Mesenchymal stem cell (in vitro differentiated cells and primary cell): ENCODE data around the gene BRD4.

Experiments
- DNase-seq: peaks from one replicate; pipeline ENCODE4 v3.0.0-alpha.2; 2013
- H2AFZ ChIP-seq: one replicate; pipeline ENCODE4 v1.6.1; 2013; ENCODE audit warnings: low read depth, mild to moderate bottlenecking, control low read depth, inconsistent platforms, low read length, moderate library complexity
- H2AK5ac ChIP-seq: 2 replicates; pipeline ENCODE4 v1.6.1; 2013; ENCODE audit warnings: low read length, moderate library complexity, mild to moderate bottlenecking, inconsistent platforms; ENCODE audit not compliant: severe bottlenecking
- H2BK120ac ChIP-seq: one replicate; pipeline ENCODE4 v1.6.1; 2013; ENCODE audit warnings: low read depth, mild to moderate bottlenecking, inconsistent platforms, low read length, moderate library complexity
- H2BK12ac ChIP-seq, 2 experiments: one replicate each; pipeline ENCODE4 v1.6.1; 2013; ENCODE audit warnings: inconsistent platforms in 2 of 2, low read length in 2 of 2, mild to moderate bottlenecking in 2 of 2, moderate library complexity in 2 of 2, control low read depth in 1 of 2
- H2BK15ac ChIP-seq: one replicate; pipeline ENCODE4 v1.6.1; 2013; ENCODE audit warnings: mild to moderate bottlenecking, low read depth, inconsistent platforms; ENCODE audit not compliant: poor library complexity, severe bottlenecking
- H2BK5ac ChIP-seq: 2 replicates; pipeline ENCODE4 v1.6.1; 2013; ENCODE audit warnings: low read depth, mild to moderate bottlenecking, low read length, control low read depth, inconsistent platforms; ENCODE audit not compliant: poor library complexity, severe bottlenecking
- H3K14ac ChIP-seq, 2 experiments: one replicate each; pipeline ENCODE4 v1.6.1; 2013; ENCODE audit warnings: inconsistent platforms in 2 of 2, low read length in 2 of 2, control low read depth in 1 of 2, mild to moderate bottlenecking in 1 of 2, moderate library complexity in 1 of 2
- H3K18ac ChIP-seq, 2 experiments: one replicate each; pipeline ENCODE4 v1.6.1; 2013; ENCODE audit warnings: inconsistent platforms in 2 of 2, low read length in 2 of 2, control low read depth in 1 of 2, low read depth in 1 of 2, mild to moderate bottlenecking in 1 of 2
- H3K23ac ChIP-seq, 2 experiments: one replicate each; pipeline ENCODE4 v1.6.1; 2013; ENCODE audit warnings: inconsistent platforms in 2 of 2, low read length in 2 of 2, mild to moderate bottlenecking in 2 of 2, moderate library complexity in 2 of 2, control low read depth in 1 of 2
- H3K27ac ChIP-seq: 2 replicates; pipeline ENCODE4 v1.5.1; 2013; ENCODE audit warnings: mild to moderate bottlenecking, moderate library complexity, low read length, control low read depth, inconsistent platforms; ENCODE audit not compliant: poor library complexity, severe bottlenecking
- H3K27me3 ChIP-seq, 2 experiments: 2 replicates each; pipeline versions ENCODE4 v1.6.1 to v1.7.0; 2013; ENCODE audit warnings: low read length in 2 of 2, mild to moderate bottlenecking in 2 of 2, moderate library complexity in 2 of 2, control low read depth in 1 of 2, inconsistent platforms in 1 of 2; ENCODE audit not compliant: control insufficient read depth in 1 of 2, insufficient read depth in 1 of 2
- H3K36me3 ChIP-seq, 2 experiments: 2 replicates each; pipeline versions ENCODE4 v1.6.1 to v1.7.0; 2013; ENCODE audit warnings: low read length in 2 of 2, control low read depth in 1 of 2, inconsistent platforms in 1 of 2, low read depth in 1 of 2, mild to moderate bottlenecking in 1 of 2; ENCODE audit not compliant: insufficient read depth in 2 of 2, control insufficient read depth in 1 of 2
- H3K4ac ChIP-seq, 2 experiments: one replicate each; pipeline ENCODE4 v1.6.1; 2013; ENCODE audit warnings: inconsistent platforms in 2 of 2, low read length in 2 of 2, mild to moderate bottlenecking in 2 of 2, moderate library complexity in 2 of 2, control low read depth in 1 of 2, low read depth in 1 of 2
- H3K4me1 ChIP-seq: 2 replicates; pipeline ENCODE4 v1.6.1; 2013; ENCODE audit warnings: low read depth, low read length, control low read depth; ENCODE audit not compliant: control insufficient read depth, insufficient read depth
- H3K4me2 ChIP-seq: 2 replicates; pipeline ENCODE4 v1.6.1; 2013; ENCODE audit warnings: low read length, mild to moderate bottlenecking, inconsistent platforms; ENCODE audit not compliant: poor library complexity, severe bottlenecking
- H3K4me3 ChIP-seq, 2 experiments: 2 replicates each; pipeline versions ENCODE4 v1.5.1 to v1.7.0; 2013; ENCODE audit warnings: low read length in 2 of 2, mild to moderate bottlenecking in 2 of 2, control low read depth in 1 of 2, low read depth in 1 of 2; ENCODE audit not compliant: insufficient read depth in 1 of 2
- H3K79me1 ChIP-seq: replicated peaks from 2 replicates; pipeline ENCODE4 v1.6.1; 2013; ENCODE audit warnings: mild to moderate bottlenecking, control low read depth, low read length, inconsistent platforms; ENCODE audit not compliant: poor library complexity, severe bottlenecking
- H3K9ac ChIP-seq: 2 replicates; pipeline ENCODE4 v1.7.0; 2013; ENCODE audit warnings: mild to moderate bottlenecking, low read length, moderate library complexity
- H3K9me3 ChIP-seq: 2 replicates; pipeline ENCODE4 v1.7.0; 2013; ENCODE audit warnings: mild to moderate bottlenecking, low read length; ENCODE audit not compliant: control insufficient read depth
- H4K8ac ChIP-seq: one replicate; pipeline ENCODE4 v1.6.1; 2013; ENCODE audit warnings: inconsistent platforms, mild to moderate bottlenecking, low read length, moderate library complexity
- H4K91ac ChIP-seq: one replicate; pipeline ENCODE4 v1.6.1; 2013; ENCODE audit warnings: mild to moderate bottlenecking, low read length, inconsistent platforms
- whole genome bisulfite sequencing: methylation state at CpG from one replicate; pipeline ENCODE4 v1.1.7; 2013; ENCODE audit warnings: mixed read lengths; 5-methylcytosine and 5-hydroxymethylcytosine counted together

Gene BRD4

DNA sequence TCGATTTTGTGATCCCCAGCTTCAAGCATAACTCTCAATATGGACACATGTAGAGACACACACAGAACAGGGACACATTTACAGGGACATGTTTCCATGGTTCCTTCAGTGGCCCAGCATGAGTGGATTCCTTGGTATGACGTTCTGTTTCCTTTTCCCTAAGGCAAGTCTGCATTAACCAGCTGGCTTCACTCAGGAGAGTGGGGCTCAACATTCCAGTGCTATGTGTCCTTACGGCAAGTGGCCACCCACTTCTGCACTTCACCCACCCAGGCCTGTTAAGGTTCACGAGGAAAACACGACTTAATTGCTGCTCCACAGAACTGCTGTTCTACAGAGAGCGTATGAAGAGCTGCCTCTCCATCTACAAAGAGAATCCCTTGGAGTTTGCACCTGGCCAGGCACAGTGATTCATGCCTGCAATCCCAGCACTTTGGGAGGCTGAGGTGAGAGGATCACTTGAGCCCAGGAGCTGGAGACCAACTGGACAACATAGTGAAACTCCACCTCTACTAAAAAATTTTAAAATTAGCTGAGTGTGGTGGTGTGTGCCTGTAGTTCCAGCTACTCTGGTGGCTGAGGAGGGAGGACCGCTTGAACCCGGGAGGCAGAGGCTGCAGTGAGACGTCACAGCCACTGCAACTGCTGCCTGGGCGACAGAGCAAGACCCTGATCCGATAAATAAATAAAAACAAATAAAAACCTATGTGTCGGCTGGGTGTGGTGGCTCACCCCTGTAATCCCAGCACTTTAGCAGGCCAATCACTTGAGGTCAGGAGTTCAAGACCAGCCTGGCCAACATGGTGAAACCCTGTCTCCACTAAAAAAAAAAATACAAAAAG lies 32.5 kb downstream of the BRD4 start:
- peak overlapping the region; percentile 2 for H2BK120ac ChIP-seq
- H3K9me3 ChIP-seq, result no peaks in the 10 kb centered on the region
- H3K79me1 ChIP-seq, result no peaks in the 10 kb centered on the region
- no peak overlapping the region for H2AK5ac ChIP-seq
- H3K9ac ChIP-seq, result peak overlapping the region; percentile 39
- H3K36me3 ChIP-seq, result peaks cover 3 to 11% of the 10 kb centered on the region in 2 experiments
- H3K4me3 ChIP-seq, result no peak overlapping the region
- no peak overlapping the region for H3K4me2 ChIP-seq
- no peak overlapping the region for H2BK5ac ChIP-seq
- H3K23ac ChIP-seq, result no peak overlapping the region
- H3K4me1 ChIP-seq, result peaks cover 32% of the 10 kb centered on the region
- no peaks in the 10 kb centered on the region for H3K27me3 ChIP-seq
- H3K14ac ChIP-seq, result no peak overlapping the region
- no peak overlapping the region for H2BK15ac ChIP-seq
- H2AFZ ChIP-seq, result no peak overlapping the region
- peak overlapping the region; percentile 30 for H3K27ac ChIP-seq
- H3K18ac ChIP-seq, result peak overlapping the region in 1 of 2 experiments; percentile 18
- H4K8ac ChIP-seq, result peak overlapping the region; percentile 65
- H4K91ac ChIP-seq, result no peak overlapping the region
- 64% methylated on average over 11 of the region's 12 CpGs for WGBS
- H3K4ac ChIP-seq, result no peak overlapping the region
- H2BK12ac ChIP-seq, result no peak overlapping the region
- peak; percentile 93 for DNase-seq

- H3K14ac ChIP-seq, result no peak overlapping the region
- H2AK5ac ChIP-seq, result peak overlapping the region; percentile 8
- no peak overlapping the region for H4K91ac ChIP-seq
- H2BK5ac ChIP-seq, result no peak overlapping the region
- H3K9ac ChIP-seq, result peak overlapping the region; percentile 39
- H3K9me3 ChIP-seq, result no peaks in the 10 kb centered on the region
- H2BK12ac ChIP-seq, result peak overlapping the region in 1 of 2 experiments; percentile 18
- H3K18ac ChIP-seq, result peak overlapping the region in 1 of 2 experiments; percentile 45
- H3K27me3 ChIP-seq, result no peaks in the 10 kb centered on the region
- H3K4me3 ChIP-seq, result no peak overlapping the region
- H2AFZ ChIP-seq, result no peak overlapping the region
- H3K4me2 ChIP-seq, result no peak overlapping the region
- peak overlapping the region; percentile 17 for H3K27ac ChIP-seq
- peaks cover 3 to 7% of the 10 kb centered on the region in 2 experiments for H3K36me3 ChIP-seq
- H3K79me1 ChIP-seq, result no peaks in the 10 kb centered on the region
- H3K4me1 ChIP-seq, result peaks cover 32% of the 10 kb centered on the region
- WGBS, result 92% methylated on average over 6 of the region's 7 CpGs
- no peak overlapping the region for H3K23ac ChIP-seq
- H2BK15ac ChIP-seq, result no peak overlapping the region
- H3K4ac ChIP-seq, result no peak overlapping the region
- no peak for DNase-seq
- peak overlapping the region; percentile 54 for H2BK120ac ChIP-seq
- H4K8ac ChIP-seq, result peak overlapping the region; percentile 65
Measured at GRCh38 chr19:15298847-15299567, 33.3 kb downstream of the BRD4 start.

GRCh38 chr19:15297416-15298224 lies 34.7 kb downstream of the BRD4 start:
- Histone ChIP-seq H2BK120ac (no peak overlapping the region), H4K8ac (no peak overlapping the region), H2AK5ac (no peak overlapping the region), H3K4me2 (no peak overlapping the region), H3K36me3 (peaks cover 3 to 7% of the 10 kb centered on the region in 2 experiments), H3K18ac (peak overlapping the region; percentile 18 to 42), H3K14ac (no peak overlapping the region), H2BK5ac (no peak overlapping the region), H3K27ac (peak overlapping the region; percentile 2), H4K91ac (peak overlapping the region; percentile 41), H2BK15ac (no peak overlapping the region), H3K9me3 (no peaks in the 10 kb centered on the region), H3K4me3 (peak overlapping the region in 1 of 2 experiments; percentile 6), H2AFZ (no peak overlapping the region), H3K27me3 (no peaks in the 10 kb centered on the region), H2BK12ac (peak overlapping the region in 1 of 2 experiments; percentile 35), H3K4me1 (peaks cover 35% of the 10 kb centered on the region), H3K4ac (no peak overlapping the region), H3K9ac (peak overlapping the region; percentile 9), H3K79me1 (no peaks in the 10 kb centered on the region), H3K23ac (no peak overlapping the region)
- WGBS, result 87% methylated on average over 10 of the region's 10 CpGs
- peak; percentile 69 for DNase-seq
